ENCODE results near the gene TCP11L2. TPM values are rescaled to one million over a fixed set of nuclear protein-coding genes. Genes with fewer than 3 reads are reported as not detected.

Gene TCP11L2
- total RNA-seq, 1 experiment from 2014 or later: 10.2 TPM

DNA sequence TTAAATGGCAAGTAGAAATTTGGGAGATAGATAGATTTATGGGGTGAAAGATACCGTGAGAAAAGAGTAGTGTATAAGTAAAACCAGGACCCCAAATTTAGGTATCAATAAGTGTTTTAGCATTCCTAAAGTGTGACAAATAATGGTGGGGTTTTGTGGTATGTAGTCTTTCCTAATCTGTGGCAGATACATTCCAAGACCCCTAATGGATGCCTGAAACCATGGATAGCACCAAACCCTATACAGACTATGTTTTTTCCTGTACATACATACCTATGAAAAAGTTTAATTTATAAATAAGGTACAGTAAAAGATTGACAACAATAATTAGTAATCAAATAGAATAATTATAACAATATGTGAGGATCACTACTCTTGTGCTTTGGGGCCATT is 14.4 kb upstream of the TCP11L2 start:
- no peak for TF ChIP-seq CTCF (IDR thresholded peaks at IDR 0.05; ENCODE audit: unreplicated experiment)
- TSS peak; percentile 96 for BruUV-seq (replicated peaks)
- H3K4me3 Mint-ChIP-seq (ENCODE audit: unreplicated experiment): no peak overlapping the region
- peak overlapping the region; percentile 95 for H3K27ac Mint-ChIP-seq (ENCODE audit: low read depth, unreplicated experiment)
- ChIA-PET CTCF (interaction anchor here (1.8 kb wide), 1 partner anchor 62 kb away, joined by 5 read pairs; no protein-coding TSS in a partner anchor), POLR2A (interaction anchor here (0.8 to 1.0 kb wide), 2 partner anchors 58 to 61 kb away, joined by 3 to 7 read pairs; no protein-coding TSS in a partner anchor)
- H3K4me1 Mint-ChIP-seq (ENCODE audit: insufficient read depth, unreplicated experiment): peaks cover 22% of the 10 kb centered on the region
- intact Hi-C loops (cut with micrococcal nuclease): loop anchor here (1.0 kb wide), 3 partner anchors 15 to 55 kb away; no protein-coding TSS in a partner anchor
- H3K27me3 Mint-ChIP-seq (ENCODE audit: insufficient read depth, unreplicated experiment): no peaks in the 10 kb centered on the region
- no peaks in the 10 kb centered on the region for H3K9me3 Mint-ChIP-seq (ENCODE audit: unreplicated experiment)
- H3K36me3 Mint-ChIP-seq (ENCODE audit: insufficient read depth, unreplicated experiment): no peaks in the 10 kb centered on the region
- DNase-seq (ENCODE audit: unreplicated experiment): no peak

DNA sequence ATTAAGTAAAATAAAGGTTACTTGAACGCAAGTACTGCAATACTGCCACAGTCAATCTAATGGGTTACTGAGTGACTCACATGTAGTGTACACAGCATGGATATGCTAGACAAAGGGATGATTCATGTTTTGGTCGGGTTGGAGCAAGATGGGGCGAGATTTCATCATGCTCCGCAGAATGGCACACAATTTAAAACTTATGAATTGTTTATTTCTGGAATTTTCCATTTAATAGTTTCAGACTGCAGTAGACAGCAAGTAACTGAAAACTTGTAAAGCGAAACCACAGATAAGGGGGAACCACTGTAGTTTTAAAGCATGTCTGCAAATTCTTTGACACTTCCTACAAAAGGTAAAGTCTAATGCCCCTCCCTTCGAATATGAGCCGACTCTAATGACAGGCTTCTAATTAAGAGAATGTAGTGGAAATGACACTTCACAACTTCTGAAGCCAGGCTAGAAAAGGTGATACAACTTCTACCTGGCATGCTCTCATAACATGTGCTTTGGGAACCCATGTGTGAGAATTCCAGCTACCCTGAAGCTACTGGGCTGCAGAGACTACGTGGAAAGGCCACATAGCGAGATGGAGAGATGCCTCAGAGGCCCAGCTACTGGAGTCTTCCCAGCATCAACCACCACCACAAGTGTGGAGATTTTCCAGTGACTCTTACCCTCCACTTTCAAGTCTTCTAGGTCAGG is 13.9 kb upstream of the TCP11L2 start:
- TSS peak; percentile 88 for BruUV-seq (replicated peaks)
- intact Hi-C loops (cut with micrococcal nuclease): loop anchor here (1.0 kb wide), 3 partner anchors 15 to 55 kb away; no protein-coding TSS in a partner anchor
- peak; percentile 94 for DNase-seq (ENCODE audit: unreplicated experiment)
- Mint-ChIP-seq H3K36me3 (ENCODE audit: insufficient read depth, unreplicated experiment) (no peaks in the 10 kb centered on the region), H3K4me1 (ENCODE audit: insufficient read depth, unreplicated experiment) (peaks cover 22% of the 10 kb centered on the region), H3K27ac (ENCODE audit: low read depth, unreplicated experiment) (peak overlapping the region; percentile 95), H3K27me3 (ENCODE audit: insufficient read depth, unreplicated experiment) (no peaks in the 10 kb centered on the region), H3K4me3 (ENCODE audit: unreplicated experiment) (peak overlapping the region; percentile 21), H3K9me3 (ENCODE audit: unreplicated experiment) (no peaks in the 10 kb centered on the region)
- no peak for TF ChIP-seq CTCF (IDR thresholded peaks at IDR 0.05; ENCODE audit: unreplicated experiment)
- ChIA-PET POLR2A (interaction anchor here (0.8 to 6.0 kb wide), 9 partner anchors 9 to 155 kb away, joined by 3 to 52 read pairs (median 3); partner anchors contain the start of gene TCP11L2), CTCF (interaction anchor here (0.5 to 2.5 kb wide), 7 partner anchors 13 to 155 kb away, joined by 3 to 14 read pairs (median 3); partner anchors contain the start of gene TCP11L2)

DNA sequence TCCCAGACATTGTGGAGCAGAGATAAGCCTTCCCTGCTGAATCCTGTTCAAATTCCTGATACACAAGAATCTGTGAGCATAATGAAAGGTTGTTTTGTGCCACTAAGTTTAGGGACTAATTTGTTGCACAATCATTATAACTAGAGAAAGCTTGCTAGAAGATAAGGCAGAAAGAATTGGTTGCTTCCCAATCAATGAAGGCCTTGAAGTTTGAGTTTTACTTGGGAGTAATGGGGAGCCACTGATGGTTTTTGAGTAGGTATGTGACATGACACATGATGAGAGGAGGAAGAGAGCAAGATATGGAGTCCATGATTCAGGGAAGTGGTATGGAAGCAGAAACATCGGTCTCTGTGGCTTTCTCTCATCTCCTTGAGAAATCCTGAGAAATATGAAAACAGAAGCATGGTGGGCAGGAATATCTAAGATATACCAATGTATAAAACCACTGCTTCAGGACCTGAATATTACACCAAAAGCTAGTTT is 13.3 kb upstream of the TCP11L2 start:
- intact Hi-C loops (cut with micrococcal nuclease): no loop called here
- Mint-ChIP-seq H3K9me3 (ENCODE audit: unreplicated experiment) (no peaks in the 10 kb centered on the region), H3K4me1 (ENCODE audit: insufficient read depth, unreplicated experiment) (peaks cover 22% of the 10 kb centered on the region), H3K36me3 (ENCODE audit: insufficient read depth, unreplicated experiment) (no peaks in the 10 kb centered on the region), H3K27ac (ENCODE audit: low read depth, unreplicated experiment) (peak overlapping the region; percentile 95), H3K27me3 (ENCODE audit: insufficient read depth, unreplicated experiment) (no peaks in the 10 kb centered on the region), H3K4me3 (ENCODE audit: unreplicated experiment) (no peak overlapping the region)
- DNase-seq (ENCODE audit: unreplicated experiment): no peak
- CTCF ChIA-PET: interaction anchor here (0.5 to 2.5 kb wide), 7 partner anchors 13 to 155 kb away, joined by 3 to 14 read pairs (median 3); partner anchors contain the start of gene TCP11L2
- POLR2A ChIA-PET: interaction anchor here (0.7 to 6.0 kb wide), 10 partner anchors 8 to 156 kb away, joined by 3 to 52 read pairs (median 3); partner anchors contain the start of gene TCP11L2
- no peak for TF ChIP-seq CTCF (IDR thresholded peaks at IDR 0.05; ENCODE audit: unreplicated experiment)
- no TSS peak for BruUV-seq (replicated peaks)

- Mint-ChIP-seq H3K9me3 (ENCODE audit: unreplicated experiment) (no peaks in the 10 kb centered on the region), H3K27ac (ENCODE audit: low read depth, unreplicated experiment) (no peak overlapping the region), H3K27me3 (ENCODE audit: insufficient read depth, unreplicated experiment) (no peaks in the 10 kb centered on the region), H3K36me3 (ENCODE audit: insufficient read depth, unreplicated experiment) (peaks cover 6% of the 10 kb centered on the region), H3K4me1 (ENCODE audit: insufficient read depth, unreplicated experiment) (peaks cover 22% of the 10 kb centered on the region), H3K4me3 (ENCODE audit: unreplicated experiment) (no peak overlapping the region)
- BruUV-seq (replicated peaks): no TSS peak
- TF ChIP-seq CTCF (IDR thresholded peaks at IDR 0.05; ENCODE audit: unreplicated experiment): no peak
- intact Hi-C loops (cut with micrococcal nuclease): no loop called here
- POLR2A ChIA-PET: interaction anchor here (0.5 to 6.0 kb wide), 6 partner anchors 8 to 78 kb away, joined by 3 to 52 read pairs (median 4); partner anchors contain the start of genes POLR3B and TCP11L2
- CTCF ChIA-PET: interaction anchor here (0.6 to 2.5 kb wide), 5 partner anchors 11 to 67 kb away, joined by 3 to 14 read pairs (median 4); partner anchors contain the start of genes POLR3B and TCP11L2
- DNase-seq (ENCODE audit: unreplicated experiment): no peak
Measured at GRCh38 chr12:106290666-106291065, 11.9 kb upstream of the TCP11L2 start.

Measured in MCF 10A (cell line).